Parathyroid adenoma (tissue), 2 donors: Measurements from ENCODE around the gene FAM135A.

ENCODE experiments used
- H2AFZ ChIP-seq: fragments of 300-600 bp; sonication (generic); one replicate; pipeline ENCODE4 v1.7.0; 2017; ENCODE audit warnings: antibody characterized with exemption, mild to moderate bottlenecking
- H3K27ac ChIP-seq: fragments of 300-600 bp; sonication (generic); one replicate; pipeline ENCODE4 v1.7.0; 2017
- H3K27me3 ChIP-seq: fragments of 300-600 bp; sonication (generic); one replicate; pipeline ENCODE4 v1.7.0; 2017; ENCODE audit warnings: low read length; ENCODE audit not compliant: control insufficient read depth, insufficient read depth
- H3K36me3 ChIP-seq: fragments of 300-600 bp; sonication (generic); one replicate; pipeline ENCODE4 v1.7.0; 2017; ENCODE audit warnings: low read length; ENCODE audit not compliant: control insufficient read depth, insufficient read depth
- H3K4me1 ChIP-seq: fragments of 300-600 bp; sonication (generic); one replicate; pipeline ENCODE4 v1.7.0; 2017; ENCODE audit warnings: control low read depth
- H3K4me2 ChIP-seq: fragments of 300-600 bp; sonication (generic); one replicate; pipeline ENCODE4 v1.7.0; 2017; ENCODE audit warnings: low read length
- H3K4me3 ChIP-seq: fragments of 300-600 bp; sonication (generic); one replicate; pipeline ENCODE4 v1.7.0; 2017; ENCODE audit warnings: low read depth, low read length
- H3K79me2 ChIP-seq: fragments of 300-600 bp; sonication (generic); one replicate; pipeline ENCODE4 v1.7.0; 2017; ENCODE audit warnings: control low read depth
- H3K9ac ChIP-seq: fragments of 300-600 bp; sonication (generic); one replicate; pipeline ENCODE4 v1.7.0; 2017; ENCODE audit warnings: mild to moderate bottlenecking
- H3K9me3 ChIP-seq: fragments of 300-600 bp; sonication (generic); one replicate; pipeline ENCODE4 v1.7.0; 2017; ENCODE audit warnings: low read length; ENCODE audit not compliant: control insufficient read depth
- CTCF ChIP-seq: fragments of 300-600 bp; sonication (generic); IDR thresholded peaks from one replicate; pipeline ENCODE4 v1.7.0; 2017; ENCODE audit warnings: antibody characterized with exemption, mild to moderate bottlenecking
- donor health status: primary hyperparathyroidism.

FAM135A gene

DNA sequence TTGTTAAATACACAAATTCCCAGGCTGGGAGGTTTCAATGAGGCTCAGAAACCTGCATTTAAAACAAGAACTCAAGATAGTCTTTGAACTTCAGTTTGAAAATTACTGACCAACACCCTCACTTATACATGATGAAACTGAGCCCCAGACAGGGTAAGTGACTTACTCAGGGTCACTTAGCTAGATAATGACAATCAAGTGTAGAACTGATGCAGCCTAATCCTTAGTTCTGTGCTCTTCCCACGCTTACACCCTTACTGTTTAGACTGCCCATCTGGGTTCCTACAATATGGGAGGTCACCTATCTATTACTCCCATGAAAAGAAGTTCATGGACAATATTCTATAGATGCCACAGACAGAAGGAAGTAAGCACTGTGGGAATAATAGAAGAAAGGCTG lies 24.5 kb upstream of the FAM135A start:
- Histone ChIP-seq H2AFZ (no peak overlapping the region), H3K27me3 (no peaks in the 10 kb centered on the region), H3K27ac (no peak overlapping the region), H3K79me2 (no peaks in the 10 kb centered on the region), H3K4me2 (no peak overlapping the region), H3K36me3 (no peaks in the 10 kb centered on the region), H3K9ac (no peak overlapping the region), H3K4me3 (no peak overlapping the region), H3K4me1 (no peaks in the 10 kb centered on the region), H3K9me3 (no peaks in the 10 kb centered on the region)
- TF ChIP-seq CTCF = no peak

- no peaks in the 10 kb centered on the region for H3K36me3 ChIP-seq
- H2AFZ ChIP-seq = no peak overlapping the region
- no peaks in the 10 kb centered on the region for H3K4me1 ChIP-seq
- no peak for TF ChIP-seq CTCF
- H3K9ac ChIP-seq = no peak overlapping the region
- H3K4me3 ChIP-seq = no peak overlapping the region
- H3K27ac ChIP-seq = no peak overlapping the region
- H3K27me3 ChIP-seq = no peaks in the 10 kb centered on the region
- H3K4me2 ChIP-seq = no peak overlapping the region
- no peaks in the 10 kb centered on the region for H3K9me3 ChIP-seq
- H3K79me2 ChIP-seq = no peaks in the 10 kb centered on the region
These were observed 24.0 kb upstream of the FAM135A start for GRCh38 chr6:70389261-70389660.

DNA sequence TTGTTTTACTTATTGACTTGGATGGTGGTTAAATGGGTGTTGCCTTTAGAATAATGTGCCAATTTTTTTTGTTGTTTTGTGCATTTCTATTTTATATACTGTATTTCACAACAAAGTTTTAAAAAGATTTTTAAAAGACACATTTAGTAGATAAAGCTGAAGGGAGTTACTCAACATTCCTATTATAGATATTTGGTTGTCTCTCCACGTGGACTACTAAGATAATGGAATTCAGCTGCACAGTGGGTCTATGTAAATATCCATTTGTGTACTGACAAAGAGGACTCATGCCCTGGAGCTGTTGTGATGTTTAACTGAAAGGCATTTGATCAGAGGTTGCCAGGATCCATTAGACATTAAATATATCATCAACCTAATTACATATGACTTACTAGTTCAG lies 23.2 kb upstream of the FAM135A start:
- Histone ChIP-seq H2AFZ (no peak overlapping the region), H3K27ac (no peak overlapping the region), H3K36me3 (no peaks in the 10 kb centered on the region), H3K27me3 (no peaks in the 10 kb centered on the region), H3K9me3 (no peaks in the 10 kb centered on the region), H3K9ac (no peak overlapping the region), H3K4me3 (no peak overlapping the region), H3K79me2 (no peaks in the 10 kb centered on the region), H3K4me2 (no peak overlapping the region), H3K4me1 (peaks cover 6% of the 10 kb centered on the region)
- TF ChIP-seq CTCF = no peak

GRCh38 chr6:70391492-70391891 lies 21.8 kb upstream of the FAM135A start:
- no peak overlapping the region for H3K27ac ChIP-seq

More at GRCh38 chr6:70391492-70391891, 21.8 kb upstream of the FAM135A start:
- TF ChIP-seq CTCF = no peak
- Histone ChIP-seq H3K9me3 (no peaks in the 10 kb centered on the region), H3K79me2 (no peaks in the 10 kb centered on the region), H3K4me2 (no peak overlapping the region), H3K36me3 (no peaks in the 10 kb centered on the region), H3K9ac (no peak overlapping the region), H3K27me3 (no peaks in the 10 kb centered on the region), H3K4me3 (no peak overlapping the region), H2AFZ (no peak overlapping the region), H3K4me1 (peaks cover 17% of the 10 kb centered on the region)
